ENCODE data around the gene NOS2.

DNA sequence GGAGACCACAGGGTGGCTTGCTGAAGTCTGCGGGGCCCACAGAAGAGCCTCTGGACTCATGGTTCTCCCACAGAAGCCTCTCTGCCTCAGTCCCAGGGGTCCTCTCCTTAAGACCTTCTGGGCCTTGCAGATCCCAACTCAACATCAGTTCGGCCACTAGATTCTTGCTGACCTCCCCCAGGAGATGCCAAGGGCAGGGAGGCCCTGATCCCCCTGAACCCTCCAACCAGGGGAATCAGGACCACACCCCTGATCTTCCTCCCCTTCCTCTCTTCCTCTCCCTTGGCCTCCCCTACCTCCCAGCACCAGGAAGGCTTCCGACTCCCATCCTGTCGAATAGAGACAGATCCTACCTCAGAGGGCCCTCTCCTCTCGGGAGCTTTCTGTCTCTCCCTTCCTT lies 53.4 kb downstream of the NOS2 start:
- TF ChIP-seq POLR2A (IDR thresholded peaks at IDR 0.05; ENCODE audit: low read depth, low read length) (no peak), TAF1 (IDR thresholded peaks at IDR 0.05; ENCODE audit: low read depth, low read length) (no peak), POLR2AphosphoS5 (IDR thresholded peaks at IDR 0.05; ENCODE audit: low read depth, low read length) (no peak), SPI1 (IDR thresholded peaks at IDR 0.05; ENCODE audit: low read depth, low read length) (no peak), POU2F2 (IDR thresholded peaks at IDR 0.05; ENCODE audit: low read depth, low read length) (no peak)
